Measurements from ENCODE around the gene HOXA9. TPM values are rescaled to one million over a fixed set of nuclear protein-coding genes. Genes with fewer than 3 reads are reported as not detected.

The HOXA9 gene
- total RNA-seq, 2 experiments from 2014 or later, result 0.19 TPM; not detected in 1

GRCh38 chr7:27199849-27200760 lies 34.8 kb upstream of the HOXA9 start, which contains the start of gene HOXA13:
Gene HOXA13, minus strand, starts transcription at chr7:27200091. Its CDS starts 14 bp downstream, at chr7:27200077.
- intact Hi-C loops (cut with micrococcal nuclease), result loop anchor here (1.0 to 5.0 kb wide), 5 partner anchors 11 to 582 kb away; partner anchors contain the start of gene HOXA11
- peaks cover 32% of the 10 kb centered on the region for H3K4me1 Mint-ChIP-seq (ENCODE audit: low read depth)
- H3K9me3 Mint-ChIP-seq, result no peaks in the 10 kb centered on the region
- peak within 1 kb of the TSS; percentile 67 for H3K4me3 Mint-ChIP-seq
- H3K27me3 Mint-ChIP-seq, result peaks cover 78% of the 10 kb centered on the region
- ChIA-PET POLR2A (no interaction called here), CTCF (interaction anchor here (0.8 to 1.8 kb wide), 5 partner anchors 9 to 21 kb away, joined by 3 to 6 read pairs (median 3); no protein-coding TSS in a partner anchor)
- no peak for DNase-seq
- peaks cover 3% of the 10 kb centered on the region for H3K36me3 Mint-ChIP-seq
- H3K27ac Mint-ChIP-seq, result peak within 1 kb of the TSS; percentile 39

DNA sequence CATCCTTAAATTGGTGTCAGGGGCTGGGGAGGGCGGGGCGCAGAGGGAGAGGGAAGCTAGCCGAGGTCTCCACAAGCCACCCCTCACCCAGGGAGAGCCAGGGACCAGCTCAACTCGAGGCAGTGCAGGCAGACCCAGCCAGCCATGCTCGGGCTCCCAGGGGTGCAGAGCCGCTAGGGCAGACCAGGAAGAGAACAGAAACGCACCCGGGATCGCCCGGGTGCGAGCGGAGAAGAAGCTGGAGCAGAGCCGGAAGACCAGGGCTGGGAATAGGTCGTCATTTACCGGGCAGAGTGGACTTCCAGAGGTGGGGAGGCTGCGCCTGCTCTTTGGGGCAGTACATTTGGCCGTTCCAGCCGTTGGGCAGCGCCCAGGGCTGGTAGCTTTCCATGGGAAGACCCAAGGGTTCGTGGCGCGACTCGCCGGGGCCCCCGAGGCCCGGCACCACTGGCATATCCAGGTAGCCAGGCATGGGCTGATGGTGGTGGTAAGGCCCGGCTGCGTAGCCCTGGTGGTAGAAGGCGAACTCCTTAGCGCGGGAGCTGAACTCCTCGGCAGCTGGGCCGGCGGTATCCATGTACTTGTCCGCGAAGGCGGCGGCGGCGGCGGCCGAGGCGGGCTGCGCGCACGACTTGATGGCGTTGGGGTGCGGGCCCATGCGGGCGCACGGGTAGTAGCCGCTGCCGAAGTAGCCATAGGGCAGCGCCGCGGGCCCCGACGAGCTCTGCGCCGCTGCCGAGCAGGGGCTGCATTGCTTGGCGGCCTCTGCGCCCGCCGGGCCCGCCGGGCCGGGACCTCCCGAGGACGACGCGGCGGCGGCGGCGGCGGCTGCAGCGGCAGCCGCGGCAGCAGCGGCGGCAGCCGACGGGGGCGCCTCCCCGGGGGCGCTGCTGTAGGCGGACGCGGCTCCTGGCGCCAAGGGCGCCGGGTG lies 33.8 kb upstream of the HOXA9 start:
- H3K4me1 Mint-ChIP-seq (ENCODE audit: low read depth), result peaks cover 27% of the 10 kb centered on the region
- H3K4me3 Mint-ChIP-seq, result peak overlapping the region; percentile 46
- H3K27ac Mint-ChIP-seq, result no peak overlapping the region
- no peaks in the 10 kb centered on the region for H3K9me3 Mint-ChIP-seq
- POLR2A ChIA-PET, result no interaction called here
- CTCF ChIA-PET, result interaction anchor here (0.8 to 1.8 kb wide), 9 partner anchors 9 to 821 kb away, joined by 3 to 6 read pairs (median 3); partner anchors contain the start of gene HOXA11
- peaks cover 76% of the 10 kb centered on the region for H3K27me3 Mint-ChIP-seq
- intact Hi-C loops (cut with micrococcal nuclease), result loop anchor here (2.0 to 5.0 kb wide), 4 partner anchors 14 to 583 kb away; partner anchors contain the start of gene HOXA11
- peaks cover 3% of the 10 kb centered on the region for H3K36me3 Mint-ChIP-seq
- no peak for DNase-seq

- Mint-ChIP-seq H3K4me1 (ENCODE audit: low read depth) (peaks cover 33% of the 10 kb centered on the region), H3K4me3 (no peak overlapping the region), H3K9me3 (no peaks in the 10 kb centered on the region), H3K36me3 (peaks cover 3% of the 10 kb centered on the region), H3K27ac (no peak overlapping the region), H3K27me3 (peaks cover 76% of the 10 kb centered on the region)
- POLR2A ChIA-PET, result no interaction called here
- peak; percentile 9 for DNase-seq
- intact Hi-C loops (cut with micrococcal nuclease), result loop anchor here (2.0 to 5.0 kb wide), 4 partner anchors 13 to 584 kb away; partner anchors contain the start of gene HOXA11
- CTCF ChIA-PET, result interaction anchor here (0.8 to 1.8 kb wide), 9 partner anchors 8 to 822 kb away, joined by 3 to 6 read pairs (median 3); partner anchors contain the start of gene HOXA11
Observed at GRCh38 chr7:27198138-27198841, 33.0 kb upstream of the HOXA9 start.

DNA sequence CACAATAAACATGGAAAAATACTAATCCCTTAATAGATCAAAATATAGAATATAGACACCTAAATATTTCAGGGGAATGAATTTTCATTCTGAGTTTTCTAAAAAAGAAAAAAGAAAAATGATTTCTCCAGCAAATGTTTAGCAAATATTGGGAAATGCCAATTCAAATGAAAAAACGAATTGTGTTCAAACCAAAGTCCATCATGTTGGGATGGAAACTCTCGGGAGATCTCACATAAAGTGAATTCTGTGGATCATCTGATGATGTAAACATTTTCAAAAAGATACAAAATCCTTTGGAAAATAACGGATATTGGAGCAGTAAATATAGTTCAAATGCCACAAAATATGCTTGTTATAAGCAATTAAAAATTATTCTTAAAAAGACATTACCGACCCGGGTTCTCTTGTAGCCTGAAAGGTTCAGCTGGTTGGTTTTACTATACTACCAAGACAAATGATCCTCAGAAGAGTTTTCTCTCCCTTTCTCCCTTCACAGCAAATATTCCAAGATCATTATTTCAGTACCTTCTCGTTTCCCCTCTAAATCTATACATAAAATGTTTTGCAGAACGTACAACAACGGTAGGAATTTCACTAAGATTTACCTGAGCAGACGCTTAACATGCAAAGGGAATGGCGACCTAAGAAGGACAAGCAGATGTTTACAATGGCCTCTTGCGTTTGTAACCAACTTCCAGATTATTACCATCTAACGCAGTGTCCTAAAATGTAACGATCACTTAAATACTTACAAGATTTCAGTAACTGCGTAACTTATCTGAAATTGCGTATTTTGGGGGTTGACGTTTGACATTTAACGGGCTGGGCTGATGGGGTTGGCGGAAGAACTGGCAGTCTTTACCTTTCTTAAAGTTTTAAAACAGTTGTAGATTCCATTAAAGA lies 32.1 kb upstream of the HOXA9 start:
- Mint-ChIP-seq H3K4me1 (ENCODE audit: low read depth) (peaks cover 36% of the 10 kb centered on the region), H3K27ac (no peak overlapping the region), H3K9me3 (no peaks in the 10 kb centered on the region), H3K27me3 (peaks cover 72% of the 10 kb centered on the region), H3K36me3 (peaks cover 3% of the 10 kb centered on the region), H3K4me3 (no peak overlapping the region)
- ChIA-PET POLR2A (no interaction called here), CTCF (interaction anchor here (0.8 to 1.4 kb wide), 3 partner anchors 14 to 577 kb away, joined by 3 to 4 read pairs (median 3); no protein-coding TSS in a partner anchor)
- no peak for DNase-seq
- intact Hi-C loops (cut with micrococcal nuclease), result loop anchor here (2.0 to 5.0 kb wide), 7 partner anchors 13 to 881 kb away; partner anchors contain the start of gene HOXA11

GRCh38 chr7:27196287-27196767 lies 31.0 kb upstream of the HOXA9 start:
- Mint-ChIP-seq H3K4me1 (ENCODE audit: low read depth) (peaks cover 30% of the 10 kb centered on the region), H3K36me3 (peaks cover 3% of the 10 kb centered on the region), H3K27ac (no peak overlapping the region), H3K9me3 (no peaks in the 10 kb centered on the region), H3K4me3 (peak overlapping the region; percentile 26), H3K27me3 (peaks cover 71% of the 10 kb centered on the region)
- CTCF ChIA-PET, result interaction anchor here (0.6 to 4.1 kb wide), 55 partner anchors 10 to 1396 kb away, joined by 3 to 45 read pairs (median 5); partner anchors contain the start of genes EVX1, HOXA11 and HOXA5
- POLR2A ChIA-PET, result interaction anchor here (0.9 kb wide), 1 partner anchor 14 kb away, joined by 3 read pairs; no protein-coding TSS in a partner anchor
- DNase-seq, result peak; percentile 88
- intact Hi-C loops (cut with micrococcal nuclease), result loop anchor here (1.0 to 5.0 kb wide), 6 partner anchors 44 to 900 kb away; no protein-coding TSS in a partner anchor

DNA sequence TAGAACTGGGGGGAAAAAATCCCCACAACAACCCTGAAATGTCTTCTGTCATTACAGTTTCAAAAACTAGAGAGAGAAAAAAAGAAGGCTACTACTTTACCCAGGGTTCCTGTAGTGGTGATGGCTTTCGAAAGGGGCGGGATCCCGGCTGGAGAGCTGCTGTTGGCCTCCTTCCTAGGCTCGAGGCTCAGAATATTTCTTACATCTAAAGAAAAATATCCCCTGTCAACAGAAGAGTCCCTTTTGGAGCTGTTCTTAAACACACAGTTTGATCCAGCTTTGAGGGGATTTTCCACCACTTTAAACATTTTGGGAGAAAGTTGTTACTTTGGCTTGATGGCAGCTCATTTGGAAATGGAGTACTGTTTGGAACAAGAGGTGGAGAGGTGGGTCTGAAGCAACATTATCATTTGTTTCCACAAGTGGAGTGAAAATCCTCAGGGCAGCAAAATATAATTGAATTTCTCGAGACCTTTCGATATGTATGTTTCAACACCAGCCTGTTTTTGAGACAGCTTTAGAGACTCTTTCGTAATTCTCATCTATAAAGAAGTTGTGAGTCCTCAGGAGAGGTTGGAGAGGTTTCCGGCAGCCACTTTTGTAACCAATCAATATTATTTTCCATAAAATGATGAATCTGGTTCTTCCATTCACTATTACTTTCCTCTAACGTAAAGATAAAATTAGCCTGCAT lies 29.5 kb upstream of the HOXA9 start:
- Mint-ChIP-seq H3K27me3 (peaks cover 72% of the 10 kb centered on the region), H3K9me3 (no peaks in the 10 kb centered on the region), H3K4me1 (ENCODE audit: low read depth) (peaks cover 18% of the 10 kb centered on the region), H3K36me3 (peaks cover 2% of the 10 kb centered on the region), H3K4me3 (no peak overlapping the region), H3K27ac (no peak overlapping the region)
- intact Hi-C loops (cut with micrococcal nuclease), result loop anchor here (2.0 to 5.0 kb wide), 2 partner anchors 587 to 726 kb away; no protein-coding TSS in a partner anchor
- ChIA-PET POLR2A (no interaction called here), CTCF (interaction anchor here (0.6 to 4.1 kb wide), 19 partner anchors 10 to 1343 kb away, joined by 3 to 45 read pairs (median 11); partner anchors contain the start of gene HOXA11)
- peak; percentile 2 for DNase-seq

DNA sequence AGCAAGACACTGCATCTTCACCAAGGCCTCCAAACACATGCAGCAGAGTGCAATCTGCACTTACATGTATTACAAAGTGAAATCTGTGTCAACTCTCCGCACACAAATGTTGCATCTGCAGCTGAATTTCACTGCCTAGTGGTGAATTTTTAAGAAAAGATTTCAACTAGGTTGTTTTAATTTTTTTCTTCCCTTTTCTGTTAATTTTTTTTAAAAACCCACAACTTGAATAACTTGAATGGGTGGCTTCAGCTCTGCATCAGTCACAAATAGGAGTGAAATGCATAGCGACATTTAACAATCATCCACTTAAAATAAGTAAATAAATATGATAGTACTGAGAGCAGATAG lies 28.6 kb upstream of the HOXA9 start:
- H3K9me3 Mint-ChIP-seq, result no peaks in the 10 kb centered on the region
- H3K36me3 Mint-ChIP-seq, result peaks cover 2% of the 10 kb centered on the region
- no peak overlapping the region for H3K4me3 Mint-ChIP-seq
- peaks cover 77% of the 10 kb centered on the region for H3K27me3 Mint-ChIP-seq
- DNase-seq, result no peak
- ChIA-PET POLR2A (no interaction called here), CTCF (interaction anchor here (1.4 to 4.1 kb wide), 4 partner anchors 9 to 827 kb away, joined by 5 to 45 read pairs (median 26); partner anchors contain the start of gene HOXA11)
- intact Hi-C loops (cut with micrococcal nuclease), result loop anchor here (2.0 kb wide), 1 partner anchor 727 kb away; no protein-coding TSS in a partner anchor
- H3K4me1 Mint-ChIP-seq (ENCODE audit: low read depth), result peaks cover 24% of the 10 kb centered on the region
- H3K27ac Mint-ChIP-seq, result no peak overlapping the region

DNA sequence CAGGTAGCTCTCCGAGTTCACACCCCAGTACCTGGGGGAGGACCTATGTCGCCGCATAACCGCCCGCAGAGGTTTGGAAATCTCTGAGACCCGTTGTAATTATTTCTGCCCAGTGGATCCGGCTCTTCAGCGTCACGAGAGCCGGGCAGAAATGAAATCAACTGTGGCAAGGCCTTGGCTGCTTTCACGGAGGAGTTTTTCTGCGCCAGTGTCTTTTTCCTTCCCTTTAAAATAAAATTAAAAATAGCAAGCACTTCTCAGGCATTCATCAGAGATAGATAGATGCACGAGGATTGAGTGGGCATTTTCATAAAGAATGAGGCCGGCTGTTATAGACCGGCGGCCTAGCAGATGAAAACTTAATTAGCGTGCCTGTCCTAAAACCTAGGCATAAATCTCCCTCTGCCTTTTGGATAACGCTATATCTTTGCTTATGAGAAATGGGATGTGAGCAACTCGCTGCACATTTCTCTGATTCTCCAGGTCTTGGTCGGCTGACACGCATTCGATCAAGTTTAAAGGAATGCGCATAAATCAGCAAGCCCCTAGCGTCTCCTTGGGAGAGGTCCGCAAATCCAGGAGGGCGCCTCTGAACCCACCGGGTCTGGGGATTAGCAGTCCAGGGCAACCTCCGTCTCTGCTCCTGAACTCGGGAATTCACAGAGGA lies 28.1 kb upstream of the HOXA9 start:
- ChIA-PET POLR2A (no interaction called here), CTCF (interaction anchor here (1.5 to 4.1 kb wide), 3 partner anchors 9 to 727 kb away, joined by 5 to 45 read pairs (median 15); partner anchors contain the start of gene HOXA11)
- DNase-seq, result peak; percentile 6
- Mint-ChIP-seq H3K4me1 (ENCODE audit: low read depth) (peaks cover 27% of the 10 kb centered on the region), H3K27ac (no peak overlapping the region), H3K4me3 (no peak overlapping the region), H3K9me3 (no peaks in the 10 kb centered on the region), H3K27me3 (peaks cover 77% of the 10 kb centered on the region), H3K36me3 (no peaks in the 10 kb centered on the region)
- intact Hi-C loops (cut with micrococcal nuclease), result loop anchor here (2.0 kb wide), 1 partner anchor 727 kb away; no protein-coding TSS in a partner anchor
